Mucosa of rectum (tissue), 2 donors: ENCODE results near the gene TARS3.

Source experiments
- H3K27ac ChIP-seq, 2 donors: one replicate each; pipeline ENCODE4 v1.7.0; 2013; ENCODE audit warnings: inconsistent platforms in 2 of 2, low read depth in 2 of 2, low read length in 2 of 2
- H3K27me3 ChIP-seq, 2 donors: one replicate each; pipeline ENCODE4 v1.7.0; 2013; ENCODE audit warnings: low read length in 2 of 2; ENCODE audit not compliant: control insufficient read depth in 2 of 2, insufficient read depth in 2 of 2
- H3K36me3 ChIP-seq, 2 donors: one replicate each; pipeline ENCODE4 v1.7.0; 2013; ENCODE audit warnings: low read length in 2 of 2; ENCODE audit not compliant: control insufficient read depth in 2 of 2, insufficient read depth in 2 of 2
- H3K4me1 ChIP-seq, 2 donors: one replicate each; pipeline ENCODE4 v1.7.0; 2013; ENCODE audit warnings: low read length in 2 of 2, mild to moderate bottlenecking in 1 of 2; ENCODE audit not compliant: control insufficient read depth in 2 of 2, insufficient read depth in 2 of 2
- H3K4me3 ChIP-seq, 2 donors: one replicate each; pipeline ENCODE4 v1.7.0; 2013; ENCODE audit warnings: low read length in 2 of 2
- H3K9ac ChIP-seq, 2 donors: one replicate each; pipeline ENCODE4 v1.7.0; 2013; ENCODE audit warnings: low read length in 2 of 2, low read depth in 1 of 2, mild to moderate bottlenecking in 1 of 2
- H3K9me3 ChIP-seq, 2 donors: one replicate each; pipeline ENCODE4 v1.7.0; 2013; ENCODE audit warnings: low read length in 2 of 2; ENCODE audit not compliant: control insufficient read depth in 2 of 2
- donor health status: healthy.
- donor health status: Normal muscosa, but diverticular disease.

Gene TARS3

GRCh38 chr15:101732772-101733171, 8.5 kb upstream of the TARS3 start:
- no peaks in the 10 kb centered on the region for H3K4me1 ChIP-seq
- no peak overlapping the region for H3K4me3 ChIP-seq
- H3K9ac ChIP-seq: no peak overlapping the region
- no peaks in the 10 kb centered on the region for H3K9me3 ChIP-seq
- H3K27me3 ChIP-seq: no peaks in the 10 kb centered on the region
- no peaks in the 10 kb centered on the region for H3K36me3 ChIP-seq
- no peak overlapping the region for H3K27ac ChIP-seq

GRCh38 chr15:101731746-101732145, 7.5 kb upstream of the TARS3 start:
- no peak overlapping the region for H3K27ac ChIP-seq
- no peak overlapping the region for H3K9ac ChIP-seq
- no peaks in the 10 kb centered on the region for H3K27me3 ChIP-seq
- H3K4me1 ChIP-seq: no peaks in the 10 kb centered on the region
- H3K36me3 ChIP-seq: no peaks in the 10 kb centered on the region
- H3K9me3 ChIP-seq: no peaks in the 10 kb centered on the region
- no peak overlapping the region for H3K4me3 ChIP-seq

- Histone ChIP-seq H3K4me1 (peaks cover 3 to 4% of the 10 kb centered on the region in 2 donors), H3K27me3 (no peaks in the 10 kb centered on the region), H3K9ac (no peak overlapping the region), H3K4me3 (no peak overlapping the region), H3K27ac (no peak overlapping the region), H3K9me3 (no peaks in the 10 kb centered on the region), H3K36me3 (peaks cover 0 to under 1% of the 10 kb centered on the region in 2 donors)
Observed at GRCh38 chr15:101727186-101727585, 2.9 kb upstream of the TARS3 start.

GRCh38 chr15:101725073-101725472, 800 bp upstream of the TARS3 start:
- Histone ChIP-seq H3K4me3 (no peak overlapping the region), H3K27me3 (no peaks in the 10 kb centered on the region), H3K9ac (no peak overlapping the region), H3K4me1 (peaks cover 3 to 4% of the 10 kb centered on the region in 2 donors), H3K27ac (no peak overlapping the region), H3K36me3 (peaks cover 9 to 14% of the 10 kb centered on the region in 2 donors), H3K9me3 (no peaks in the 10 kb centered on the region)

GRCh38 chr15:101724675-101725005, 367 bp upstream of the TARS3 start:
- no peaks in the 10 kb centered on the region for H3K27me3 ChIP-seq
- peak overlapping the region in 1 of 2 donors; percentile 39 for H3K27ac ChIP-seq
- peaks cover 3 to 4% of the 10 kb centered on the region in 2 donors for H3K4me1 ChIP-seq
- H3K9me3 ChIP-seq: no peaks in the 10 kb centered on the region
- H3K36me3 ChIP-seq: peaks cover 12 to 17% of the 10 kb centered on the region in 2 donors
- peak overlapping the region in 1 of 2 donors; percentile 59 for H3K4me3 ChIP-seq
- H3K9ac ChIP-seq: no peak overlapping the region

- no peaks in the 10 kb centered on the region for H3K9me3 ChIP-seq
- H3K36me3 ChIP-seq: peaks cover 24 to 25% of the 10 kb centered on the region in 2 donors
- peak overlapping the region; percentile 75 to 83 for H3K4me3 ChIP-seq
- H3K27ac ChIP-seq: peak overlapping the region; percentile 95 to 96
- H3K9ac ChIP-seq: peak overlapping the region; percentile 71 to 94
- peaks cover 3 to 4% of the 10 kb centered on the region in 2 donors for H3K4me1 ChIP-seq
- no peaks in the 10 kb centered on the region for H3K27me3 ChIP-seq
Observed at GRCh38 chr15:101723171-101723873, 951 bp downstream of the TARS3 start.

- H3K27me3 ChIP-seq: no peaks in the 10 kb centered on the region
- H3K36me3 ChIP-seq: peaks cover 27 to 29% of the 10 kb centered on the region in 2 donors
- H3K27ac ChIP-seq: no peak overlapping the region
- no peak overlapping the region for H3K9ac ChIP-seq
- H3K4me3 ChIP-seq: no peak overlapping the region
- peaks cover 3 to 4% of the 10 kb centered on the region in 2 donors for H3K4me1 ChIP-seq
- H3K9me3 ChIP-seq: no peaks in the 10 kb centered on the region
Observed at GRCh38 chr15:101718896-101719295, 5.4 kb downstream of the TARS3 start.

- Histone ChIP-seq H3K27ac (no peak overlapping the region), H3K4me3 (no peak overlapping the region), H3K36me3 (peaks cover 24 to 33% of the 10 kb centered on the region in 2 donors), H3K9me3 (no peaks in the 10 kb centered on the region), H3K4me1 (no peaks in the 10 kb centered on the region), H3K9ac (no peak overlapping the region), H3K27me3 (no peaks in the 10 kb centered on the region)
Observed at GRCh38 chr15:101712078-101712477, 12.2 kb downstream of the TARS3 start.

- Histone ChIP-seq H3K4me3 (no peak overlapping the region), H3K27me3 (no peaks in the 10 kb centered on the region), H3K4me1 (no peaks in the 10 kb centered on the region), H3K9ac (no peak overlapping the region), H3K36me3 (peaks cover 25 to 35% of the 10 kb centered on the region in 2 donors), H3K9me3 (no peaks in the 10 kb centered on the region), H3K27ac (no peak overlapping the region)
Observed at GRCh38 chr15:101710806-101711205, 13.5 kb downstream of the TARS3 start.

- H3K4me3 ChIP-seq: no peak overlapping the region
- no peak overlapping the region for H3K27ac ChIP-seq
- no peak overlapping the region for H3K9ac ChIP-seq
- no peaks in the 10 kb centered on the region for H3K27me3 ChIP-seq
- H3K36me3 ChIP-seq: peaks cover 33 to 43% of the 10 kb centered on the region in 2 donors
- no peaks in the 10 kb centered on the region for H3K9me3 ChIP-seq
- H3K4me1 ChIP-seq: no peaks in the 10 kb centered on the region
Observed at GRCh38 chr15:101709466-101709865, 14.8 kb downstream of the TARS3 start.
